DOHH2 (cell line): ENCODE data around the gene RRM1.

ENCODE experiments used
- H3F3A ChIP-seq: fragments of 200-600 bp; sonication (generic), shearing (Covaris generic); 2 replicates; pipeline ENCODE4 v1.6.0; 2016; ENCODE audit warnings: antibody characterized with exemption, mild to moderate bottlenecking; ENCODE audit not compliant: control insufficient read depth, insufficient read depth
- H3K27ac ChIP-seq: fragments of 200-600 bp; sonication (generic); 2 replicates; pipeline ENCODE4 v1.5.1; 2014; ENCODE audit warnings: low read depth, mild to moderate bottlenecking, low read length, moderate library complexity
- H3K27me3 ChIP-seq: fragments of 200-600 bp; sonication (generic); 2 replicates; pipeline ENCODE4 v1.6.1; 2014; ENCODE audit warnings: mild to moderate bottlenecking, low read length, mixed read lengths; ENCODE audit not compliant: control insufficient read depth
- H3K36me3 ChIP-seq: fragments of 200-600 bp; sonication (generic); 2 replicates; pipeline ENCODE4 v1.6.1; 2014; ENCODE audit warnings: mild to moderate bottlenecking, low read length, moderate library complexity, mixed read lengths; ENCODE audit not compliant: control insufficient read depth
- H3K4me1 ChIP-seq: fragments of 200-600 bp; sonication (generic); 2 replicates; pipeline ENCODE4 v1.6.1; 2014; ENCODE audit warnings: mild to moderate bottlenecking, low read length, mixed read lengths; ENCODE audit not compliant: control insufficient read depth
- H3K4me2 ChIP-seq: fragments of 200-600 bp; sonication (generic); 2 replicates; pipeline ENCODE4 v1.6.0; 2014; ENCODE audit warnings: mild to moderate bottlenecking, low read length, moderate library complexity
- H3K4me3 ChIP-seq: fragments of 200-600 bp; sonication (generic); 2 replicates; pipeline ENCODE4 v1.5.1; 2014; ENCODE audit warnings: mild to moderate bottlenecking, low read length, mixed read lengths
- H3K79me2 ChIP-seq: fragments of 200-600 bp; sonication (generic); 2 replicates; pipeline ENCODE4 v1.6.1; 2014; ENCODE audit warnings: mild to moderate bottlenecking, low read length, mixed read lengths; ENCODE audit not compliant: control insufficient read depth
- H3K9me2 ChIP-seq: fragments of 200-600 bp; sonication (generic); replicated peaks from 2 replicates; pipeline ENCODE4 v1.6.1; 2014; ENCODE audit warnings: mild to moderate bottlenecking, low read length, mixed read lengths; ENCODE audit not compliant: control insufficient read depth
- H3K9me3 ChIP-seq: fragments of 200-600 bp; sonication (generic); 2 replicates; pipeline ENCODE4 v1.6.1; 2014; ENCODE audit warnings: antibody characterized with exemption, low read length, mixed read lengths; ENCODE audit not compliant: control insufficient read depth, insufficient read depth
- H4K20me1 ChIP-seq: fragments of 200-600 bp; sonication (generic); 2 replicates; pipeline ENCODE4 v1.6.0; 2014; ENCODE audit warnings: low read depth, mild to moderate bottlenecking, antibody characterized with exemption, low read length, moderate library complexity; ENCODE audit not compliant: control insufficient read depth, insufficient read depth
- CTCF ChIP-seq: fragments of 200-600 bp; sonication (generic); IDR thresholded peaks from one replicate; pipeline ENCODE4 v1.5.1; 2014; ENCODE audit warnings: antibody characterized with exemption, mild to moderate bottlenecking, low read depth, low read length; ENCODE audit not compliant: poor library complexity, severe bottlenecking
- EZH2phosphoT487 ChIP-seq: fragments of 200-600 bp; sonication (generic); IDR thresholded peaks from 2 replicates; pipeline ENCODE4 v1.6.1; 2017; ENCODE audit warnings: borderline replicate concordance, mild to moderate bottlenecking, antibody characterized with exemption, low read length, moderate library complexity, mixed read lengths

RRM1 gene

GRCh38 chr11:4103269-4103668, 8.7 kb downstream of the RRM1 start:
- no peaks in the 10 kb centered on the region for H3F3A ChIP-seq
- H4K20me1 ChIP-seq, result peaks cover 12% of the 10 kb centered on the region
- no peaks in the 10 kb centered on the region for H3K27me3 ChIP-seq
- H3K4me2 ChIP-seq, result no peak overlapping the region
- no peak overlapping the region for H3K27ac ChIP-seq
- TF ChIP-seq CTCF (no peak), EZH2phosphoT487 (no peak)
- H3K9me3 ChIP-seq, result no peaks in the 10 kb centered on the region
- H3K4me3 ChIP-seq, result no peak overlapping the region
- peaks cover 90% of the 10 kb centered on the region for H3K36me3 ChIP-seq
- peaks cover 25% of the 10 kb centered on the region for H3K4me1 ChIP-seq
- H3K79me2 ChIP-seq, result peaks cover 81% of the 10 kb centered on the region
- no peaks in the 10 kb centered on the region for H3K9me2 ChIP-seq

GRCh38 chr11:4105916-4106315, 11.3 kb downstream of the RRM1 start:
- Histone ChIP-seq H3K4me3 (no peak overlapping the region), H3K27me3 (no peaks in the 10 kb centered on the region), H3K36me3 (peaks cover 89% of the 10 kb centered on the region), H3K27ac (no peak overlapping the region), H3K9me3 (no peaks in the 10 kb centered on the region), H4K20me1 (peaks cover 3% of the 10 kb centered on the region; the same call in 1 of the 2 replicates), H3K9me2 (no peaks in the 10 kb centered on the region), H3K4me1 (0 out of 2 replicates have a peak, but pooled peaks cover 3% of the 10 kb centered on the region), H3F3A (no peaks in the 10 kb centered on the region), H3K79me2 (peaks cover 55% of the 10 kb centered on the region), H3K4me2 (no peak overlapping the region)
- no peak for TF ChIP-seq CTCF
- no peak for TF ChIP-seq EZH2phosphoT487

GRCh38 chr11:4111834-4112233, 17.2 kb downstream of the RRM1 start:
- Histone ChIP-seq H3K36me3 (peaks cover 92% of the 10 kb centered on the region), H3K27me3 (no peaks in the 10 kb centered on the region), H3F3A (no peaks in the 10 kb centered on the region), H3K4me2 (no peak overlapping the region), H3K9me2 (no peaks in the 10 kb centered on the region), H4K20me1 (no peaks in the 10 kb centered on the region), H3K9me3 (no peaks in the 10 kb centered on the region), H3K27ac (no peak overlapping the region), H3K4me3 (no peak overlapping the region), H3K4me1 (no peaks in the 10 kb centered on the region), H3K79me2 (peaks cover 6% of the 10 kb centered on the region; the same call in 1 of the 2 replicates)
- TF ChIP-seq EZH2phosphoT487 (no peak), CTCF (no peak)

GRCh38 chr11:4115128-4115527, 20.5 kb downstream of the RRM1 start:
- TF ChIP-seq EZH2phosphoT487 (no peak), CTCF (no peak)
- H3K4me2 ChIP-seq, result no peak overlapping the region
- H3K27me3 ChIP-seq, result no peaks in the 10 kb centered on the region
- no peaks in the 10 kb centered on the region for H3K4me1 ChIP-seq
- peaks cover 5% of the 10 kb centered on the region; the same call in 1 of the 2 replicates for H3F3A ChIP-seq
- H3K79me2 ChIP-seq, result peaks cover 17% of the 10 kb centered on the region
- H3K9me2 ChIP-seq, result no peaks in the 10 kb centered on the region
- peaks cover 93% of the 10 kb centered on the region for H3K36me3 ChIP-seq
- H3K9me3 ChIP-seq, result no peaks in the 10 kb centered on the region
- H3K27ac ChIP-seq, result no peak overlapping the region
- no peak overlapping the region for H3K4me3 ChIP-seq
- H4K20me1 ChIP-seq, result 0 out of 2 replicates have a peak, but pooled peaks cover 3% of the 10 kb centered on the region
